HG03060 (cell line): Measurements from ENCODE around the gene RPS19.
"Not testable (repeated sequence)": the region's sequence is repeated elsewhere in the genome, so short reads cannot be mapped to it uniquely, and the experiment has no call there.

Experiments
- ATAC-seq: cut with Tn5 transposase; IDR thresholded peaks from one replicate; pipeline ENCODE4 v1.9.1; 2021; ENCODE audit warnings: low read depth, moderate number of reproducible peaks; ENCODE audit not compliant: unreplicated experiment

Gene RPS19

DNA sequence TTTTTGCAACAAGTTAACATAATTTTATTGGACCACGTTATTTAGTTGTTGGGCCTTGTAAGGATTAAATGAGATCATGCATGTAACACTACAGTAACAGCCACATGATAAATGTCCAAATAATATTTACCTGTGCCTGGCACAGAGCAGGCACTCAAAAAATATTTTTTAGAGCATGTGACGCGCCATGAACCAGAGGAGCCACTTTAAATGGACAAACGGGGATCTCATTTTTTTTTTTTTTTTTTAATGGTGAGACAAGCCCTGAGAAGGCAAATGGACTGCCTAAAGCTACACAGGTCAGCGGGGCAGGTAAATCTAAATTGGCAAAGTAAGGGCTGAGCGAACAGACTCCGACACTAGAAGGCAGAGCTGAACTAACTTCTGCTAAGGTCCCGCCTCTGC is 840 bp upstream of the RPS19 start:
- peak; percentile 9 for ATAC-seq

DNA sequence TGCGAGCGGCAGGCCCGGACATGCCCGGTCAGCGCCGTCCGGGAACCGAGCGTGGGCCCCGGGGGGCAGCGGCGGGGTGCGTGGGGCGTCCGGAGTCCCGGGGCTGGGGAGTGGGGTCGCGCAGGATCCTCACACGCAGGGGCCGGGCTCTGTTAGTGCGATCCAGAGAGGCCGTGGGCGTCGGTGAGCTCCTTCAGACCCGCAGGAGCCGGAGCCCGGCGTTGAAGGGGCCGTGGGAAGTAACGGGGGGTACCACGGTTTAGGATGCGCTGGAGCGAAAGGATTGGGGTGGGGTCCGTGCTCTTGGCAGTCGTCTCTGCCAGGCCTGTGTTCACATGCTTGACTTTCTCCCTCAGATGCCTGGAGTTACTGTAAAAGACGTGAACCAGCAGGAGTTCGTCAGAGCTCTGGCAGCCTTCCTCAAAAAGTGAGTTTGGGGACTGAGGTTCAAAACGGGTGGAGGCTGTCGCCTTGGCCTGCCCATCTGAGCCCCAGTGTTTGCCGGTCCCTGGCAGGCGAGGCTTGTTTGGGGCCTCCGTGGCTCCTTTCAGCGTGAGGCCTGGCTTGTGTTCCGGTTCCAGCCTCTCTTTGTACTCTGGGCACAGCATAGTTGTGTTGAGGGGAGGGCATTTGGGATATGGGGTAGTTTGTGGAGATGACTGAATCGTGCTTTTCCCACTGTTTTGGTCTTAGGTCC is 512 bp downstream of the RPS19 start:
- no peak for ATAC-seq

DNA sequence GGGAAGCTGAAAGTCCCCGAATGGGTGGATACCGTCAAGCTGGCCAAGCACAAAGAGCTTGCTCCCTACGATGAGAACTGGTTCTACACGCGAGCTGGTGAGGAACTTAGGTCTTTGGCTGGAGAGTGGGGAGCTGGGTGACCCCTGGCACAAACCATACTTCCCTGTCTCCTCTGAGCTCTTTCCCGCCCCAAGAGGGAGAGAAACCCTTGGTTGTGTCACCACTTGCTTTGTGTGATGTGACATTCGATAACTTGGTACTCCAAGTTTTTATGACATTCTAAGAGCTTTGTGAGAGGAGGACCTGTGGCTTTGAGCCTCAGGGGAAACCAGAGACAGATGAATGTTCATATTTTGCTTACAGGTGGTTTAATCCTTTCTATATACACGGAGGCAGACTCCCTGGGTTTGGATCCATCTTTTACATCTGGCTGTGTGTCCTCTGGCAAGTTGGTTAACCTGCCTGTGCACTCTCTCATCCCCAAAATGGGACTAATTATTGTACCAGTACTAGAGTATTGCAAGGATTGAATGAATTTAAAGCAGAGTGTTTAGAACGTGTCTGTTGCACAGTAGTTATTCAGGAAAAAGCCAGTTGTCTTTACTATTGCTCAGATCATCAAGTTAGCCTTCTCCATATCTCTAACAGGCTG is 1.2 kb downstream of the RPS19 start:
- no peak for ATAC-seq

DNA sequence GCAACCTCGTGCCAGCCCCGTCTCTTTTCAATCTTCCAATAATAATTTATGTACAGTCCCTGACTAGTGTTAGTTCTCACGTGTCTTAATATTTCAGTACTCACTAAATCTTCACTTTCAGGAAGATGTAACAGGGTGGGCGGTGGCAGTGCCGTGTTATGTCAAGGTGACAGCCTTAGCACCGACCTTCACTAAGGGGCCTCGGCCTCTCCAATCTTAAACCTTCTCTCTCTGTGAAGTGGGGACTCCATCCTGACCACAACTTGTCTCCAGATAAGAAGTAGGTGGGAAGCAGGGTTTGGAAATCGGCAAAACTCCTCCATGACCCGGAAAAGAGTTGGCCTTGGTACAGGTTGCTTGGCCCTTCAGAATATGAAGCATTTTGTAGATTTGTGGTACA is 1.8 kb downstream of the RPS19 start:
- no peak for ATAC-seq

DNA sequence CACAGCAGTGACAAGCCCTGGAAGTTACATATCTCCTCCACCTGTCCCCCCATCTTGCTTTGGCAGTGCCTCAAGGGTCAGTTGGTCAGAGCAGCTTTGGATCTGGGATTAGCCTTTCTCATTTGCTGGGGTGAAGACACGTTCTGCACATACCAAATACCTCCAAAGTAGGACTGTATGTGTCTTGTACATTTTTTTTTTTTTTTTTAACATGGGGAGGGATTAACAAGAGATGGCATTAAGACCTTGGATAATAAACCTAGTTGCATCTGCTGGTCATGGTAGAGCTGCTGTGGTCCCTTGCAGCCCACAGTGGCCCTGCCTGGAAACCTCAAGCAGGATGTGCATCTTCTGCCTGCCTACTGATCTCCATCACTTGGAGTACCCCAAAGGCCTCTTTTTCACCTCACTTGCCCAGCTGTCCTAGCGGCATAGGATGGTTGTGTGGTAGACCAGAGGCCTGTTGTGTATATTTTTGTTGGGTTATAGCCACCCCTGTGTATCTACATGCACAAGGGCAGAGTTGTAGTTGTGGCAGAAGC is 2.5 kb downstream of the RPS19 start:
- ATAC-seq, result no peak

DNA sequence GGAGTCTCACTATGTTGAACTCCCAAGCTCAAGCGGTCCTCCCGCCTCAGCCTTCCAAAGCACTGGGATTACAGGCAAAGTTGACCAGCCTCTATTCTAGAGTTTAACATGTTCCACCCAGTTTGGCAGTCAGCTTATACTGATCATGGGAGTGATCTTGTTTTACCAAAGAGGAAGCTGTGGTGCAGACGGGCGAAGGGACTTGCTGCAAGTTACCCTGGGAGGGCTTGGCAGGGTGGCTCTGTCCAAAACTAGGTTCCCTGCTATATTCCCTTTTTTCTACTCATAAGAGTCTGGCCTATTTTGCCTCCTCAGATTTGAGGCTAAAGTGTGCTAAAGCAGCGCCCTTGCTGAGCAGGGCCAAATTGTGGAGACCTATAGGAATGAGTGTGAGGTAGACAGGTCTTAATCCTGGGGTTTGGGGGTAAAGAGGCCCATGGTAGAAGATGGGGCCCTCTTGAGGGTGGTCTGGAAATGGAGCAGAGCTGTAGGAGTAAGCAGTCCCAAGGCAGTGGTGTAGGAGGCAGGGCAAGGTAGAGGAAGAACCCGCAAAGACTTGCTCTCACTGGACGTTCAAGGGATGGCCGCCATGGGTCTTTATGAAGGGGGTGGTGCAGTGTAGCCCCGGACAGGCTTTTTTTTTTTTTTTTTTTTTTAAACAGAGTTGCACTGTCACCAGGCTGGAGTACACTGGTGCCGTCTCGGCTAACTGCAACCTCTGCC is 3.3 kb downstream of the RPS19 start:
- no peak for ATAC-seq

DNA sequence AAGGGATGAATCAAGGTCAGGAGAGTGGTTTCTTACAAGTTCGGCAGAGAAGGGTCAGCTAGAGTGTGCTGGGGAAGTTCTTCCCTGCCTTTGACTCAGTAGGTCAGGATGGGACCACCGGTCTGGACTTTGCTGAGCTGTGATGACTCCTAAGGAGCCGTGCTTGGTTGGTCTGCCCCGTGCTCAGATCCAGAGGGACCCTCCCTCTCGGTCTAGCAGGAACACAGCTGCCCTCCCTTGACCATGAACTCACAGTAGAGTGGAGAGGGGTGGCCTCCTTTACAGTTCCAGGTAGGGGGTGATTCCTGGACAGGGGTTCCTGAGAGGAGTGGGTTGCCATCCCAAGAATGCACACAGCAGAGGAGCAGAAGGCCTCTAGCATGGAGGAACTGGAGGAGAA is 4.3 kb downstream of the RPS19 start:
- no peak for ATAC-seq

DNA sequence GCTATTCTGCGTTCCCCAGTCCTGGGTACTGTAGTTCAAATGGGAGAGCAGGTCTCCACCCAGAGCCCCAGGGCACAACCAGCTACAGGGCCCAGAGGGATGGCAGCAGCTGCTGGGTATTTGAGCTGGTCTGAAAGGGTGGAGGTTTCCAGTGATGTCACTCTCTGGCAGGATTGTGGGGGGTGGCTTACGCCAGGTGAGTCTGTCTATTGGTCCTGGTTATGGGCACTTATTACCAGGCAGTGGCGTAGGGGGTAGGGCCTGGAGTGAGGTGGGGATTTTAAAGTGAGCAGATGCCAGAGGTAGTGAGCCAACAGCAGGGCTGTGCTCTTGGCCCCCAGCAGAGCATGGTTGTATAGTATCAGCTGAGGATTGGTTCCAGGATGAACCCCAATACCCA is 6.2 kb downstream of the RPS19 start:
- ATAC-seq, result no peak

DNA sequence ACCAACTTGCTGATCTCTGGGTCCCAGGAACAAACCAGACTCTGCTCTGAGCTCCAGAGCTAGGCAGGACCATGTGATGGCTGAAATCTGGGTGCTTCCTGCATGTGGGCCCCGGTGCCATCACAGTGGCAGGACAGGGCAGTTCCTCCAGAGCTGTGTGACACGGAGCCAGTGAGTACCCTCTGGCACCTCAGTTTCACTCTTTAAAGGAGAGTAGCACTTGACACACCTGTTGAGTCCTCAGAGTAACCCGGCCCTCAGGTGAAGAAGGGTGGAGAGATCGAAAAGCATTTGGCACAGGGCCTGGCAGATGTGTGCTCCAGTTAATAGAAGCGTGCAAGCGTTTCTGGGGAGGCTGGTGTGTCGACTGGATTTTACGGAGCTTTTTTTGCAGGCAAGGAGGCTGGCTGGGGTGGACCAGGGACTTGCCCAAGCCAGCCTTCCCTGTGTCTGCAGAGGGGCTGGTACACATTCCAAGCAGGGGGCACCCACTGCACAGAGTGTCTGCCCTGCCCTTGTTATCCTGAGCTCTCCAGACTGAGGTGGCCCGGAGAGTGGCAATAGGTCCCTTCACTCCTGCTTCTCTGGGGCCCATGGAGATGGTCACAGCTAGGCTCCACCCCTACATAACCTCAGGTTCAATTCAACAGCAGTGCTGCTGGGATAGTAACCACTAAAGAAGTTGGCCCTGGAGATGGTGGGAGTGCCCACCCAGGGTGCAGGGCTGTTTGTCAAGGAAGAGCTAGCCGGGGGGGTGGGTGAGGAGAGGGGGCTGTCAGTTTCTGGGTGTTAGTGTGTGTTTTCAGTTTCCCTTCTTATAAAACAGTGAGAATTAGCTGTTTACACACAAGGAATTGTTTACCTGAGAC is 8.3 kb downstream of the RPS19 start:
- ATAC-seq, result no peak

DNA sequence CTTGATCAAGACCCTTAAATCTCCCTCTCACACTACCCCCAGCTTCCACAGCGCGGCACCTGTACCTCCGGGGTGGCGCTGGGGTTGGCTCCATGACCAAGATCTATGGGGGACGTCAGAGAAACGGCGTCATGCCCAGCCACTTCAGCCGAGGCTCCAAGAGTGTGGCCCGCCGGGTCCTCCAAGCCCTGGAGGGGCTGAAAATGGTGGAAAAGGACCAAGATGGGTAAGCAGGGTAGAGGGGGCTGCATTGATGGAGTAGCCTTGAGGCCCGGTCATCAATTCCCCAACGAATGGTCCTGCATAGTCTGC is 8.9 kb downstream of the RPS19 start:
- no peak for ATAC-seq

DNA sequence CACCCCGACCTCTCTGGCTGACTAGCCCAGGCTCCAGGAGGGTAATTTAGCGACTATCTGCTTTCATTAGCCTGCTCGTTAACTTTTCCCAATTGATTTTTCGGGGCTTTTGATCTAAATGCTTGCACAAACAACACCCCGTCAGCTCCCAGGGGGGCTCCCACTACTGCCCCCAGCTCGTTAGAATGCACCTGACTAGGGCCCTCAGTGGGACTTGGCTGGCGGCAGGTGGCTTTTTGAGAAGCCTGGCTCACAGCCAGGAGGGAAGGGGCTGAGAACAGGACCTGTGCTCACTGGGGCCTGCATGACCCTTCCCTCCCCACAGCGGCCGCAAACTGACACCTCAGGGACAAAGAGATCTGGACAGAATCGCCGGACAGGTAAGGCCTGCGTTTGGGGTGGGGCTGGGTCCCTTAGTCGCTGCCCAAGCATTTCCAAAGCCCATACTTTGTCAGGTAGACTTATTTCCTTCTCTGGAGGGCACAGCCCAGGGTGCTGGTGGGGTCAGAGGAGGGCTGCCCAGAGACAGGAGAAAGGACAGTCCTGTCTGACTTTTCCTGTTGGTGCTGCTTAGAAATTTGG is 9.4 kb downstream of the RPS19 start:
- no peak for ATAC-seq

DNA sequence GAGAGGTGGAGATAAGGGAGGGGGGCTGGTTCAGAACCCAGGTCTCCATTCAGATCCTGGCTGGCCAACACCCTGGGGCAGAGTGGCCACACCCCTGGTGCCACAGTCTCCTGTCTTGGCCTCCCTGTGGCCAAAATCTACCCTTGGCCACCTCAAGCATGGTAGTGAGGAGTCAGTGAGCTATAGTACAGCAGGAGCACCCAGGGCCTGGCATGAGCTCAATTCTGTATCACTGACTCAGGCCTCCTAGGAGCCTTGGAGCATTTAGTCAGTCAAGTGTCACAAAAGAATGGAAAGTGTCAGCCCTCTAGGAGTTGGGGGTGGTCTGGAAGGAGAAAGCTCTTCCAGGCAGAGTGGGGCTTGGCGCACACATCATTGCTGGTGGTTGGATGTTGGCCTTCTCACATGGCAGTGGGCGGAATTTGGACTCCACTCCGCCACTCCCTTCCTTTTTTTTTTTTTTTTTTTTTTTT is 10.4 kb downstream of the RPS19 start:
- ATAC-seq, result no peak

DNA sequence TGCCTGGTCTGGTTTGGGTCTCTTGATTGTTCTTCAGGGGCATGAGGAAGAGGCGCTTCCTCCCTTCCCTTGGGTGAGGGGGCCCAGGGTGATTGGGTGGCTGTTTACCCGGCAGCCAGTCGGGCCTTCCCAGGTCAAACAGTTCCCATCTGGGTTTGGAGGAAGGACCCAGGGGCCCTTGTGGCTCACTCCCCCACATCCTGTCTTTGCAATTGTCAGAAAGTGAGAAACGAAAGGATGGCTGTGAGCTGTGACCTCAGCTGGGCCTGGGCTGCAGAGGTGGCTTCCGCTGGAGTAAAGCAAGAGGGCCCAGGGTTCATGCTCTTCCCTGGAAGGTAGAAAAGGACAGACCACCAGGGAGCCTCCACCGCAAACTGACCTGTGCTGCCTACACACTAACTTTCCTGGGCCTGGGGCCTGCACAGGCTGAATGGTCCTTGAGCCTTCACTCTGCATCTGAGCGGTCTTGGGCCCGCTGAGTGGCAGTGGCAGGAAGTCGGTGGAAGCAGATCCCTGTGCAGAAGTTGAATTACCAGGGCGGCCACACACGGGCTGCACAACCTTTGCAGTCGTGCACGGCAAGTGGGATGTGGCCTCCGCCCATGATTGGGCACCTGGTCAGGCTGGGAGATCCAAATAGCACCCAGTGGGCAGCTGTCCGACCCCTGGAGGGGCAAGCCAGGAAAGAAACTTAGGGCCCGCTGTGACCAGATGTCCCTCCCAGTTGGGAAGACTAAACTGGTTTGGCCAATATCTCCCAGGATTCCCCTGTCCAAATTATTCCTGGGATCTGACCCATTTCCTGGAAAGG is 11.7 kb downstream of the RPS19 start:
- no peak for ATAC-seq

DNA sequence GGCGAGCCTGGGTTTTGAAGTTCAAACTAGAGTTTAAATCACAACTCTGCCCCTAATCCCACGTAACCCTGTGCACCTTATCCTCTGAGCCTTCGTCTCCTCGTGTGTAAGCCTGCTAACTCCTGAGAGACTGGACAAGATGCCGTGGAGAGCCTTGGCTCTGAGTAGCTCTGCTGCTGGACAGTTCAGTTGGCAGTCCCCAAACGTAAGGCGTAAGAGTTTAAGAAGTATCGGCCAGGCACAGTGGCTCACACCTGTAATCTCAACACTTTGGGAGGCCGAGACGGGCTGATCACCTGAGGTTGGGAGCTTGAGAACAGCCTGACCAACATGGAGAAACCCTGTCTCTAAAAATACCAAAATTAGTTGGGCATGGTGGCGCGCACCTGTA is 12.3 kb downstream of the RPS19 start:
- ATAC-seq, result no peak

DNA sequence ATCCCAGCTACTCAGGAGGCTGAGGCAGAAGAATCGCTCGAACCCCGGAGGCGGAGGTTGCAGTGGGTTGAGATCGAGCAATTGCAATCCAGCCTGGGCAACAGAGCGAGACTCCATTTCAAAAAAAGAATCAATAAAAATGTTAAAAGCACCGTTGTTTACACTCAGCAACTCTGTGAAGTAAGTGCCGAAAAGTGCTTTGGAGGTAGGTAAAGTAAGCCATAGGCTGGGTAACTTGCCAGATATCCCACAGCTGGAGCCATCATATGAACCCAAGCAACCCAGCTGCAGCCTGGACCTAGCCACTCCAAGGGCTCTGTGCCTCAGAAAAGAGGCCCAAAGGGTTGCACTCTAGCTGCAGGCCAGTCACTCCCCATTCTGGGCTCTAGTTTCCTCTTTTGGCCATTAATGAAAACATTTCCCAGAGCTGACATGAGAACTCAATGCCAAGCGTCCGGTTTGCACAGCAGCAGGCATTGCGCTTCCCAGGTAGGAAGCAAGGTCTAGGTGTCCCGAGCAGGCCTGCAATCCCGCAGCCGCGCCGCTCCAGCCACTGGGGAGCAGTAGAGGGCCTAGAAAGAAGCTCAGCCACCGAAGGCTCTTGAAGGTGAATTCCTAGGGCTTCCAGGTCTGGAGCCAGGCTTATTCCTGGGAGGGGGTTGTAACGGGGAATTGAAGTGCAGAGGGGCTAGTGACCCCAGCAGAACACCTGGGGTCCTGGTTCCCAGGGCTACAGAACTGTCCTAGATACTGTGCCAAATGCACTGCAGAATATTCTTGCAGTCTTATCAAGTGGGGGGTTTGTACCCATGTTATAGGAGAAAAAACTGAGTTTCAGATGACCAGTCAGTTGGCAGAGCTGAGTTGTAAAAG is 13.0 kb downstream of the RPS19 start:
- no peak for ATAC-seq

DNA sequence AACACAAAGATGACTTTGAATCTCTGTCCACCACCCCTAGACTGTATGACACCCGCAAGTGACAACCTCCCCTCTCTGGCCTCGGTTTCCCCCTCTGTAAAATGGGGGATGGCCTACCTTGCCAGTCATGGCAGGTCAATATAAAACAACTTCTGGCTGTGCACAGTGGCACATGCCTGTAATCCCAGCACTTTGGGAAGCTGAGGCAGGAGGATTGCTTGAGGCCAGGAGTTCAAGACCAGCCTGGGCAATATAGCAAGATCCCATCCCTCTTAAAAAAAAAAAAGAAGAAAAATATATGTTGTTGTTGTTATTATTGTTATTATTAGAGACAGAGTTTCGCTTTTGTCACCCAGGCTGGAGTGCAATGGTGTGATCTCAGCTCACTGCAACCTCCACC is 15.9 kb downstream of the RPS19 start:
- ATAC-seq, result not testable (repeated sequence)

DNA sequence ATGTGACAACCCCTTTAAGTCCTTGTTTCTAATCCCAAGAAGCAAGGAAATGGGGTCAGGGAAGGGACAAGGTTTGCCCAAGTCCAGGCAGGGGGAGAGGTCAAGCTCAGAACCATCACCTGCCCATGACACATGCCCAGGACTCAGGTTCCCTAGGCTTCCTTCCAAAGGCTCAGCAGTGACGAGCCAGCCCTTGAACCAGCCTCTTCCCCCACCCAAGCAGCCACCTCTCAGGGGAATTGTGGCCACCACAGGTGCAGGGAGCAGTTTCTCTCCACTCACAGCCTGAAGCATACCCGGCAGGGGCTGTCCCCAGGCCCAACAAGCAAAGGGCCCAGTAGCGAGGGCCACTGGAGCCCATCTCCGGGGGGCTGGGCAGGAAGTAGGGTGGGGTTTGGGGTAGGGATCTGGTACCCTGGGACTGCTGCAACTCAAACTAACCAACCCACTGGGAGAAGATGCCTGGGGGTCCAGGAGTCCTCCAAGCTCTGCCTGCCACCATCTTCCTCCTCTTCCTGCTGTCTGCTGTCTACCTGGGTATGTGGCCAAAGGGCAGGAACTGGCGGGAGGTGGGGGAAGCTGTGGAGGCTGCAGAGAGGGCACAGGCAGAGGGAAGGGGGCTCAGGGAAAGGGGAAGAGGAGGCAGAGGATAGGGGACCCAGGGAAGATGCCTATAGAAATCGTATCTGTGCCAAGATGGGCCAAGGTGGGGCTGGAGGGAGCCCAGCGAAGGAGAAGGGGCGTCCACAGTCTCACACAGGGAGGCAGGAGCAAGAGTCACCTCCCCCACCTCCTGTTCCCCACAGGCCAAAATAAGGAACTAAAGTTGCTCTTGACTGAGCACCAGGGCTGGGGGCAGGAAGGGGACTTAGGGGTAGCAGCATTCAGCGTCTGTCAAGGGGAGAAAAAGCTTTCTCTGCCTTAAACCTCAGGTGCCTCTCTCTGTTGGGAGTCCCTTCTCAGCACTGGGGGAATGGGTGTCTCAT is 17.1 kb downstream of the RPS19 start, which contains the start of gene CD79A:
TSS of gene CD79A (plus strand) at position 433 of the 986 bp plus-strand sequence. CDS start at position 459, 26 bp downstream.
- peak; percentile 41 for ATAC-seq
